ENCODE results near the gene GAL3ST2.
"Not testable (repeated sequence)": the region's sequence is repeated elsewhere in the genome, so short reads cannot be mapped to it uniquely, and the experiment has no call there.

The GAL3ST2 gene

GRCh38 chr2:241795021-241795999, 18.7 kb downstream of the GAL3ST2 start:
- no peak for DNase-seq (ENCODE audit: low read depth in 2 of 2)

DNA sequence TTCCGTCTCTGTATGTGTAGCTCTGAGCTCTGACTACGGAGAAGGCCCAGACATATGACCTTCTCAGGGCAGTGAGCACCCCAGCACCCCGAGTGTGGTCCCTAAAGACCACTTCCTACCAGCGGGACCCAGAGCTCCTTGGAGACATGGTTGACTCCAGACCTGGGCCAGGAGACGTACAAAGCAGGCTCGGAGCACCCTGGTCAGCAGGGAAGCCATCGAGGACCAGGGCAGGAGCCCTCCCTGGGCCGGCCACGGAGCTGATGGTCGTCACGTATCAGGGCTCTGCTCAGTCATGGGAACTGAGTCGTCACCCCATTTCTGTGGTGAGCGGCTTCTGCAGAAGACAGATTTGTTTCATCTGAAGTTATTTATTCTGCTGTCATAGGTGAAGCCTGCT, 19.6 kb downstream of the GAL3ST2 start:
- DNase-seq (ENCODE audit: low read depth in 2 of 2): no peak

DNA sequence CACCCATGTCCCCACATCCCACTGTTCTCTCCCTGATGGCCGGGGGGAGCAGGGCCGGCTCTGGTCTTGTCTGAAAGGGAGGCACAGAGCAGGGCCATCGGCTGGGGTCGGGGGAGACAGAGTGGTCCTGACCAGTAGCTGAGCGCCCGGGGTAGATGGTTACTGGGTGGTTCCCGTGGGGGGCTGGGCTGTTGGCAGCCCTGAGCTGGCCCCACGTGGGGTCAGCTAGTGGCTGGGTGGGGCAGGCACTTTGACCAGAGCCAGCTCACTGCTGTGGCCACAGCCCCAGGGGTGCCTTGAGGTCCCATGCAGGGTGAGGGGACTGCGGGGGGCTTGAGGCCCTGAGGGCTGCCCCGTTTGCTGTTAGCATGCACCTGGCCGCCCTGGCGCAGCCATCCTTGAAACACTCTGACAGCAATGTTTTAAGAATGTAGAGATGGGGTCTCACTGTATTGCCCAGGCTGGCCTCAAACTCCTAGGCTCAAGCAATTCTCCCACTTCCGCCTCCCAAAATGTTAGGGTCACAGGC, 20.1 kb downstream of the GAL3ST2 start:
- DNase-seq (ENCODE audit: low read depth in 2 of 2): no peak

- DNase-seq (ENCODE audit: low read depth in 2 of 2): no peak
Measured at GRCh38 chr2:241797441-241798080, 20.9 kb downstream of the GAL3ST2 start.

DNA sequence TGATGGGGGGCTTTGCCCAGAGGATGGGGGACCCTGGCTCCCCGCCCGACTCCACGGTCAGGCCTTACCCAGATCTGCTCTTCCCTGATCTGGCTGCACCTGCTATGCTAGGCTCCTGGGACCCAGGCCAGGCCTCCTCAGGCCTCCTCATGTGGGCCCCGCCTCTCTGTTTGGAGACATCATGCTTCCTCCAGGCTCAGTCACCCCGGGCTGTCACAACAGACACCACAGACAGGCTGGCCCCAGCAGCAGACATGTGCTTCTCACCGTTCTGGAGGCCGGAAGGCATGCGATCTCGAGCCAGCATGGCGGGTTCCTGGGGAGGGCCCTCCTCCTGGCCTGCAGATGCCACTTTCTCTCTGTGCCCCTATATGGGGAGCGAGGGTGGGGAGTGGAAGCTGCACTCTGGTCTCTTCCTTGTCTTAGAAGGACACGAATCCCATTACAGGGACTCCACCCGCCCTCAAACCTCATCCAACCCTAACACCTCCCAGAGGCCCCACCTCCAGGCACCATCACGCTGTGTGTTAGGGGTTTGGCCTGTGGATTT, 21.5 kb downstream of the GAL3ST2 start:
- no peak for DNase-seq (ENCODE audit: low read depth in 2 of 2)

DNA sequence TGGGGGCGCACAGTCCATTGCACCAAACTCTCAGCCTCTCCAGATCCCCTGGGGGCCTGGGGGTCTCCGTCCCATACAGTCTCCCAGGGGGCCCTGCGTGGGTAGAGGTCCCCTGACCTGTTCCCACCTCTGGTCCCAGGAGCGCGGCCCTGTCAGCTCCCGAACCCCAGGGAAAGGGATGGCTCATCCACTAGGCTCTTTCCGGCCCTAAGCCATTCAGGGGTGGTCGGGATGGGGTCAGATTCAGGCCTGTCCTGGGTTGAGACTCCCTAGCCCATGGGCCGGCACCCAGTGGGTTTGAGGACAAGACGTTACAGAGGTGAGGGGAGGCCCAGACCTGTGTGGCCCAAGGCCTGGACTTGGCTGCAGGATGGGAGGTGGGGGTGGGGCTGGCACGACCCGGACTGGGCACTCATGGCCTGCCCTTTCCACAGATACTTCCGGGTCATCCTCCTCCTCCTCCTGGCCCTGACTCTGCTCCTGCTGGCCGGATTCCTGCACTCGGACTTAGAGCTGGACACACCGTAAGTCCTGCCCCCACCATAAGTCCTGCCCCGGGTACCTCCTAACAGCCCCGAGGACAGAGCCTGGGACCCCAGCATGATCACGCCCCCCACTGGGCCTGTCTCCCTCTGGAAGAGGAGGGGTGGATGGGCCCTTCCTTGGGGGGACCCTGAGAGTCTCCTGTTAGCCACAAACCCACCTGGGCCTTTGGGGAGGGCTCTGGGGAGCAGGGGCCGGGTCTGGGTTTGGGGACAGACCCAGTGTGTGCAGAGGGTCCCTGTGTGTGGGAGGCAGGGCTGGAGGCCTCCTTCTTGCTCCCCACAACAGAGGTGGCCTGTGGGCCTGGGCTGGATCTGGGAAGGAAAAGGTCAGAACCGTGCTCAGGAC, 22.3 kb downstream of the GAL3ST2 start:
- DNase-seq (ENCODE audit: low read depth in 2 of 2): no peak

DNA sequence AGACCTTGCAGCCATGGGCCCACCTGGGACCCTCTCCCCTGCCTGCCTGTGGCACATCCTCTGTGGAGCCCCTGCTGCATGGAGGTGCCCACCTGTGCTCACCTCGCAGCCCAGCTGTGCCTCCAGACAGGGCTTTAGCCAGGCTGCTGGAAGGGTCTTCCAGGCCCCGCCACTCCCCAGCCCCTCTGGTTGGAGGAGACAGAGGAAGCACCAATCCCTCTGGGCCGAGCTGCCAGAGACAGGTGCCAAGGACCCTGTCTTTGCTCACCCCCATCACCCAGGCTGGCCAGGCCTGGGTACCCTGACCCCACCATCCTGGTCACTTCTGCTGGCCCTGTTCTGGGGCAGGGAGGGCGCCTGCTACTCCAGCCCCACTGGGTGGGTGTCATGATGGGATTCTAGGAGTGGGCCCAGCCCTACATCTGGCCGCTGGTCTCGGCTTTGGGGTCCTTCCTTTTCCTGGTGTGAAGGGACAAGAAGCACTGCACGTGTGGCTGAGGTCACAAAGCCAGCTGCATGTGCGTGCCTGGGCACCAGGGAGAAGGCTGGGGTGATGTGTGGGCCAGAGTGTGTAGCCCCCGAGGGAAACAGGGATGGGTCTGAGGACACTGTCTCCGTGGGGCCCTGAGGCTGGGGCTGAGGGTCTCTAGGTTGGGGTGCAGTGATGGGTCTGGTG, 23.0 kb downstream of the GAL3ST2 start:
- no peak for DNase-seq (ENCODE audit: low read depth in 2 of 2)

DNA sequence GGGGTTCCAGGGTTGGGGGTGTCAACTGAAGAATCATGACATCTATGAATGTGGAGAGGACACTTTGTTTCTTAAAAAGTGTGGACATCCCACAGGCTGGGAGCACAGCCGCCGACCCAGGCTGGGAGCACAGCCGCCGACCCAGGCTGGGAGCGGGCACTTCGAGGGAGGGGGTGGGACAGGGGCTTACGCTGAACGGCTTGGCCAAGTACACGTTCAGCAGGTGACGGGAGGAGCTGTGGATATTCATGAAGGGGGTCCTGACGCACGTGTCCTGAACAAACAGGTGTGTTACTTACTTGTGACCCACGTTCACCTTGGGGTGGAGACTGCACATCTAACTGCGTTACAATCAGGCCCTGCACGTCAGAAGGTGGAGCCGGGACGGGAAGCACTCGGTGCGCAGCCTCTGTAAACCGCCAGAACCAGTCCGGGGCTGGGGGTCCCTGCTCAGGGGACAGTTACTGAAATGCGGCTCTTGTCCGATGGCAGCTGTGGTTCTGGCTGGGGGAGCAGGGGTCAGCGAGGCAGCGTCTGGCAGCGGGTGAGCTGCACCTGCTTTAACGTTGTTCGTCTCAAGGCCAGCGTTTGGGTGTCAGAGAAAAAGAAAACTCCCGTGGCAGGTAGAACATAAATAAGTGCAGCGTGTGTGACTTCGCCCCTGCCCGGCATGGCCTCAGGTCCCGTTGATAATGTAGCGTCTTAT, 23.7 kb downstream of the GAL3ST2 start:
- not testable (repeated sequence) for DNase-seq (ENCODE audit: low read depth in 2 of 2)

DNA sequence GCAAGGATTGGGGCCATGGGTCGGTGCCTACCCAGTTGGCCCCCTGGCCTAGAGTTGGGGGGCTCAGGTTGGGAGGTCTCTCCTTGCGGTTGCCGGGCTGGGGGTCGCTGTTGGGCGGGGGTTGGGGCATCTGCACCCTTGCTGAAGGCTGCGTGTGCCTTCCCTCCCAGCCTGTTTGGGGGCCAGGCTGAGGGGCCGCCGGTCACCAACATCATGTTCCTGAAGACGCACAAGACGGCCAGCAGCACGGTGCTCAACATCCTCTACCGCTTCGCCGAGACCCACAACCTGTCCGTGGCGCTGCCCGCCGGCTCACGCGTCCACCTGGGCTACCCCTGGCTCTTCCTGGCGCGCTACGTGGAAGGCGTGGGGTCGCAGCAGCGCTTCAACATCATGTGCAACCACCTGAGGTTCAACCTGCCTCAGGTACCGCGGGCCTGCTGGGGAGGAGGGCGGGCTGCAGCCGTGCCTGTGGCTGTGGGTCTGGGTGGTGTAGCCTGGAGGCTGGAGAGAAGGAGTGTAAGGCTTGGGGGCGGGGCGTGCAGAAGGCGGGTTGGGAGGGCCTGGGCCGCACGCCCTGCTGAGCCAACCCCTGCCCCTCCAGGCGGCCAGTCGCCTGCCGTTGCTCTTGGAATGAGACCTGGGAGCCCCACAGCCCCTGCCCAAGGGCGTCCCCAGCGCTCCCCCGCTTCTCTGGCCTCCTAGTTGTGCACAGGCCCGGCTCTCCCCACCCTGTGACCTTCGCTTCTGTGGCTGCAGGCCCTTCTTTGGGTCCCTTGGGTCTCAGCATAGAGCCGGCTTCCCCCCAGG, 25.2 kb downstream of the GAL3ST2 start:
- DNase-seq (ENCODE audit: low read depth in 2 of 2): no peak

DNA sequence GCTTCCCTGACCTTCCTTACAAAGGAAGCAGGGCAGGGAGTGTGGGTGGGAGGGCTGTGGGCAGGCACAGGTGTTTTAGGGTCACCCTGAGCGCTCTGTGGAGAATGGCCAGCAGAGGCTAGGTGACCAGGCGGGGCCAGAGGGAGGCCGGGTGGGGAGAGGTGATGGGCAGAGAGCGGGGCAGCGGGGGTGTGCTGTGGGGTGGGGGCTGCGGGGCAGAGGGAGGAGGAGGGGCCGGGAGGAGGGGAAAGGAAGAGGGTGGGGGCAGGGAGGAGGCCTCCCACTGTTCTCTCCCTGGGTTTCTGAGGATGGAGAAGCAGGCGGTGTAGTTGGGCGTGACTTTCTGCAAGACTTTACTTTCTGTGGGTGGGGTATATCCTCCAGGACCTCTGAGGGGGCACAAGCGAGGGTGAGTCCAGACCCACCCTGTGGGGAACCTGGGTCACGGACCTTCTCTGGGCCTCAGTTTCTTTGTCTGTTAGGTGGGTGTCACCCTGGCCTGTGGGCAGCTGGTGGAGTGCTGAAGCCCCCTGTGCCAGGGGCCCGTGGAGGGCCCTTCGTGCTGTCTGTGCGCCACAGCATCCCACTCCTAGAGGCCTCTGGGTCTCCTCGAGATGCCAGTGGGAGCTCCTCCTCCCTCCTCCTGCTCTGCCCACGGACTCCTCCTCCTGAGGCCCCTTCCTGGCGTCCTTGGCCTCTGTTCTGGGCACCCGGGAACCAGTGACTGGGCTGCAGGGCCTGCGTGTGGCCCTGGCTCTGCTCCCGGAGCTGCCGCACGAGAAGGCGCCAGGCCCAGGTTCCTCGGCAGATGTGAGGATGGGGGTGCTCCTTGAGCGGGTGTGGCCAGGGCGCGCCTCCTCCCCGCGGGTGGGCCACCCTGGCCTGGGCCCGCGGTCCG, 26.0 kb downstream of the GAL3ST2 start:
- DNase-seq (ENCODE audit: low read depth in 2 of 2): no peak

GRCh38 chr2:241803387-241804325, 27.0 kb downstream of the GAL3ST2 start:
- peak; percentile 43 for DNase-seq (ENCODE audit: low read depth in 2 of 2)

- no peak for DNase-seq (ENCODE audit: low read depth in 2 of 2)
Measured at GRCh38 chr2:241804326-241805229, 28.0 kb downstream of the GAL3ST2 start.

DNA sequence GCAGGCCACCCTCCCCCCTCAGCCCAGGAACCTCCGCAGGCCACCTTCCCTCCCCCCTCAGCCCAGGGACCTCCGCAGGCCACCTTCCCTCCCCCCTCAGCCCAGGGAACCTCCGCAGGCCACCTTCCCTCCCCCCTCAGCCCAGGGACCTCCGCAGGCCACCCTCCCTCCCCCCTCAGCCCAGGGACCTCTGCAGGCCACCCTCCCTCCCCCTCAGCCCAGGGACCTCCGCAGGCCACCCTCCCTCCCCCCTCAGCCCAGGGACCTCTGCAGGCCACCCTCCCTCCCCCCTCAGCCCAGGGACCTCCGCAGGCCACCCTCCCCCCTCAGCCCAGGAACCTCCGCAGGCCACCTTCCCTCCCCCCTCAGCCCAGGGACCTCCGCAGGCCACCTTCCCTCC, 29.6 kb downstream of the GAL3ST2 start:
- DNase-seq (ENCODE audit: low read depth in 2 of 2): not testable (repeated sequence)

DNA sequence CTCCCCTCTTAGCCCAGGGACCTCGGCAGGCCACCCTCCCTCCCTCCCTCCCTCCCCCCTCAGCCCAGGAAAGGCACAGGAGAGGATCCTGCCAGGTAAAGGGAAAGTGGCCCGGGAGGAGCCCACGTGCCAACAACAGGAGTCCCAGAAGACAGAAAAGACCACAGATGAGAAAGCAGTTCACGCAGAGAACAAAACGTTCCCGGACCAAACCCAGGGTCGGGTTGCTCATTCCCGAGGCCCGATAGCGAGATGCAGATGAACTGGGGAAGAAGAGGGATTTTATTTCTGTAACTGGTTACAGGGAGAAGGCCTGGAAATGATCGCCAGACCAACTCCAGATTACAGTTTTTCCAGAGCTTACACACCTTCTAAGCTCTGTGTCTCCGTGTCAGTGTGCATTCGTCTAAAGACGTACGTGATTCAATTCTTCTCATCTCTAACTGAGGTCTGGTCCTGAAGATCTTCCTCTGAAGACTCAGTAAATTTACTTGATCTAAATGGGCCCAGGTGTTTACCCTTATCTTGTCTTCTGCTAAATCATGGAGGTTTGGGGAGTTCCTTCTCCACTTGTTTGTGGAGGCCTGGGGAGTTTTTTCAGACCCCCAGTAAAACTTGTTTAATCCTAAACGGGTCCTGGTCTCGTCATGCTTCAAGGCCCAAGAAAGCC, 31.6 kb downstream of the GAL3ST2 start:
- DNase-seq (ENCODE audit: low read depth in 2 of 2): no peak

DNA sequence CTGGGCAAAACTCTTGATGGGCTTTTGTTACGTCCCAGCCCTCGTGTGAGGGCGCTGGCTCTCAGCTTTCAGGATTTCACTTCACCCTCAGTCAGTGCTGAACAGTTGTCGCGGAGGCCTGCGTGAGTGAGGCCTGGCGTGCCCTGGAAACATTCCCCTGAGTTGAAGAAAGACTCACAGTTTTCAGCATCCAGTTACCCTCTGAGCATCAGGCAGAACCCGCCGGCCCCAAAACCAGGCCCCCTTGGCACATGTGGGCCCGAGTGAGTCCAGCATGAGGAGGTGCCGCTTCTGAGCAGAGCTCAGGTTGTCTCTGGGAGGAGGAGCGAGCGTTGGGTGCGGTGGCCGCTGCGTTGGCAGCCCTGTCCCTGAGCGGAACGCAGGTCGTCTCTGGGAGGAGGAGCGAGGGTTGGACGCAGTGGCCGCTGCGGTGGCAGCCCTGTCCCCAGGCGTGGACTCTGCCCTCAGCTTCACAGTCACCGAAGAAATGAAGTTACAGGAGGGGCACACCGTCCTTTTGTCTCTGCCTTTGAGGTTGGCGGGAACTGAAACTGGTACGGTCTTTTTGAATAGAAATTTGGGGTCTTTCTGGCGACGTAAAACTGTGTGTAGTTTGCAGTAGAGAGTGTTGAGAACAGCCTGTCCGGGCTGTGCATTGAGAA, 32.2 kb downstream of the GAL3ST2 start, which contains the start of gene NEU4:
Gene NEU4, plus strand, starts transcription at position 473 of the 662 bp plus-strand sequence. CDS start 5,292 bp downstream, outside the sequence.
- no peak for DNase-seq (ENCODE audit: low read depth in 2 of 2)

All from stimulated activated CD8-positive, alpha-beta memory T cell treated with anti-CD3 and anti-CD28 coated beads, Interleukin-15, amount 100 ng/mL, for 48 hours (primary cell).